ENCODE results near the gene NEDD4L. TPM values are rescaled to one million over a fixed set of nuclear protein-coding genes. Genes with fewer than 3 reads are reported as not detected.

Gene NEDD4L
- total and polyA plus RNA-seq, 5 donors from 2014 or later = 4.4 to 19.6 (median 7.8) TPM

- peaks cover 7% of the 10 kb centered on the region for H3K4me1 ChIP-seq (ENCODE audit: control insufficient read depth, insufficient read depth, low read length, poor library complexity, severe bottlenecking)
- Mint-ChIP-seq H3K4me1 (peaks cover 0 to 8% (median 7%) of the 10 kb centered on the region in 4 donors), H3K36me3 (no peaks in the 10 kb centered on the region), H3K4me3 (no peak overlapping the region), H3K27ac (no peak overlapping the region), H3K27me3 (peaks cover 16% of the 10 kb centered on the region), H3K9me3 (no peaks in the 10 kb centered on the region)
- no peaks in the 10 kb centered on the region for H3K36me3 ChIP-seq (ENCODE audit: control insufficient read depth, insufficient read depth, low read length)
- DNase-seq (no peak), ATAC-seq (ENCODE audit: low read depth in 2 of 2) (no peak)
- peaks cover 2% of the 10 kb centered on the region for H3K27me3 ChIP-seq (ENCODE audit: control insufficient read depth, insufficient read depth, low read length)
- H3K4me3 ChIP-seq (ENCODE audit: low read depth, low read length) = no peak overlapping the region
- no peaks in the 10 kb centered on the region for H3K9me3 ChIP-seq (ENCODE audit: control insufficient read depth in 2 of 2, low read length in 2 of 2)
- no peak overlapping the region for H3K27ac ChIP-seq (ENCODE audit: insufficient read depth, low read length, poor library complexity, severe bottlenecking)
These were observed 399.6 kb downstream of the NEDD4L start for GRCh38 chr18:58443671-58444070.

- Mint-ChIP-seq H3K4me1 (no peaks in the 10 kb centered on the region), H3K4me3 (no peak overlapping the region), H3K27me3 (peaks cover 22% of the 10 kb centered on the region), H3K36me3 (no peaks in the 10 kb centered on the region), H3K27ac (no peak overlapping the region), H3K9me3 (no peaks in the 10 kb centered on the region)
- Histone ChIP-seq H3K27me3 (ENCODE audit: control insufficient read depth, insufficient read depth, low read length) (peaks cover 8% of the 10 kb centered on the region), H3K9me3 (ENCODE audit: control insufficient read depth in 2 of 2, low read length in 2 of 2) (no peaks in the 10 kb centered on the region), H3K27ac (ENCODE audit: insufficient read depth, low read length, poor library complexity, severe bottlenecking) (no peak overlapping the region), H3K4me1 (ENCODE audit: control insufficient read depth, insufficient read depth, low read length, poor library complexity, severe bottlenecking) (no peaks in the 10 kb centered on the region), H3K36me3 (ENCODE audit: control insufficient read depth, insufficient read depth, low read length) (no peaks in the 10 kb centered on the region), H3K4me3 (ENCODE audit: low read depth, low read length) (no peak overlapping the region)
- ATAC-seq (ENCODE audit: low read depth in 2 of 2) (no peak), DNase-seq (no peak)
These were observed 402.5 kb downstream of the NEDD4L start for GRCh38 chr18:58446391-58447060.

DNA sequence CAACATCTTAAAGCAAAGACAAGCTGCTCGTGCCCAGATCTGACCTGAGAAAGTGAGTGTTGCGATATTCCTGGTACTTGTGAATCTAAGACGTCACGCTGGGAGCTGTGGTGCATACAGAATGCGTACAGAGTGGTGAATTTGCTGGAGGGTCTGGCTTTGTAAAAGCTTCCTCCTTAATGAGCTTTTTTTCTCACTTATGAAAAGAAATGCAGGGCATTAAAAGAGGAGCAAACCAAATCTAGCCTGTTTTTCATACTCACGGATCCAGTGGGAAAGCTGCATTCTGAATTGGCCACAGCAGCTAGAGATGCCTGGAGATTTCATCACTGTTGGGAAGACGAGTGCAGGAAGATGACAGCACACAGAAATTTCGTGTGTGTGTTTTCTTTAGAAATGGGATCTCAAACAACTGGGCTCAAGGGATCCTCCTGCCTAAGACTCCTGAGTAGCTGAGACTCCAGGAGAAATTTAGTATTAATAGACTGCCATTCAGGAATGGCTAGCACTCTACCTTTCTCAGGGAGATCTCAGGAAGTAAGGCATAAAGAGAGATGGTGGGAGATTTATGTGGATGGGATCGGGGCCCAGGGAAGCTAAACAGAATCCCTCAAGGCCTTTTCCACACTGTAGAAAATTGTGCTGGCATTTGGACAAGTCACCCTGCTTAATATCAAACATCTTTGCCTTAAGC is 403.5 kb downstream of the NEDD4L start:
- DNase-seq (no peak), ATAC-seq (ENCODE audit: low read depth in 2 of 2) (no peak)
- Histone ChIP-seq H3K27ac (ENCODE audit: insufficient read depth, low read length, poor library complexity, severe bottlenecking) (no peak overlapping the region), H3K36me3 (ENCODE audit: control insufficient read depth, insufficient read depth, low read length) (no peaks in the 10 kb centered on the region), H3K4me3 (ENCODE audit: low read depth, low read length) (no peak overlapping the region), H3K4me1 (ENCODE audit: control insufficient read depth, insufficient read depth, low read length, poor library complexity, severe bottlenecking) (no peaks in the 10 kb centered on the region), H3K9me3 (ENCODE audit: control insufficient read depth in 2 of 2, low read length in 2 of 2) (no peaks in the 10 kb centered on the region), H3K27me3 (ENCODE audit: control insufficient read depth, insufficient read depth, low read length) (peaks cover 8% of the 10 kb centered on the region)
- H3K36me3 Mint-ChIP-seq = no peaks in the 10 kb centered on the region
- H3K27ac Mint-ChIP-seq = no peak overlapping the region
- H3K4me1 Mint-ChIP-seq = no peaks in the 10 kb centered on the region
- H3K9me3 Mint-ChIP-seq = no peaks in the 10 kb centered on the region
- no peak overlapping the region for H3K4me3 Mint-ChIP-seq
- peaks cover 22% of the 10 kb centered on the region for H3K27me3 Mint-ChIP-seq

GRCh38 chr18:58449464-58449863 is 405.4 kb downstream of the NEDD4L start:
- Mint-ChIP-seq H3K27ac (no peak overlapping the region), H3K36me3 (no peaks in the 10 kb centered on the region), H3K9me3 (no peaks in the 10 kb centered on the region), H3K27me3 (peaks cover 27% of the 10 kb centered on the region), H3K4me3 (no peak overlapping the region), H3K4me1 (no peaks in the 10 kb centered on the region)
- Histone ChIP-seq H3K9me3 (ENCODE audit: control insufficient read depth in 2 of 2, low read length in 2 of 2) (no peaks in the 10 kb centered on the region), H3K27ac (ENCODE audit: insufficient read depth, low read length, poor library complexity, severe bottlenecking) (no peak overlapping the region), H3K4me1 (ENCODE audit: control insufficient read depth, insufficient read depth, low read length, poor library complexity, severe bottlenecking) (no peaks in the 10 kb centered on the region), H3K36me3 (ENCODE audit: control insufficient read depth, insufficient read depth, low read length) (no peaks in the 10 kb centered on the region), H3K4me3 (ENCODE audit: low read depth, low read length) (no peak overlapping the region), H3K27me3 (ENCODE audit: control insufficient read depth, insufficient read depth, low read length) (peaks cover 6% of the 10 kb centered on the region)
- ATAC-seq (ENCODE audit: low read depth in 2 of 2) (no peak), DNase-seq (no peak)

Other genes with a start within 250 kb of the NEDD4L start
- gene ATP8B1, start 240.9 kb upstream of the NEDD4L start, total RNA-seq = not detected
- gene ATP8B1, start 240.9 kb upstream of the NEDD4L start, polyA plus RNA-seq = under 1 TPM in 1 of 4 donors, not detected in 3; 0.20 TPM

Measured in CD4-positive, CD25-positive, alpha-beta regulatory T cell (primary cell).